ENCODE results near the gene RASSF6. TPM values are rescaled to one million over a fixed set of nuclear protein-coding genes. Genes with fewer than 3 reads are reported as not detected.

RASSF6 gene
- total RNA-seq, 2 donors from 2014 or later = 1.2 to 3.9 TPM

GRCh38 chr4:73612032-73612431 is 8.2 kb downstream of the RASSF6 start:
- H3K36me3 ChIP-seq (ENCODE audit: control insufficient read depth, insufficient read depth, low read length) = no peaks in the 10 kb centered on the region
- no peaks in the 10 kb centered on the region for H3K9me3 Mint-ChIP-seq
- H3K36me3 Mint-ChIP-seq (ENCODE audit: low read depth) = no peaks in the 10 kb centered on the region
- H3K4me3 ChIP-seq (ENCODE audit: low read length) = no peak overlapping the region
- peaks cover 10% of the 10 kb centered on the region for H3K4me1 ChIP-seq (ENCODE audit: control insufficient read depth, insufficient read depth, low read length)
- H3K4me1 Mint-ChIP-seq = peaks cover 13% of the 10 kb centered on the region
- no peak for DNase-seq
- no peak overlapping the region for H3K9ac ChIP-seq (ENCODE audit: extremely low read depth, low read length, poor library complexity, severe bottlenecking)
- H3K4me3 Mint-ChIP-seq = no peak overlapping the region
- no peaks in the 10 kb centered on the region for H3K9me3 ChIP-seq (ENCODE audit: control insufficient read depth, low read length)
- H3K27me3 ChIP-seq (ENCODE audit: control insufficient read depth, insufficient read depth, low read length, poor library complexity, severe bottlenecking) = no peaks in the 10 kb centered on the region
- H3K27ac ChIP-seq (ENCODE audit: low read depth, low read length) = no peak overlapping the region
- H3K27ac Mint-ChIP-seq = no peak overlapping the region
- no peaks in the 10 kb centered on the region for H3K27me3 Mint-ChIP-seq (ENCODE audit: insufficient read depth)
- TF ChIP-seq CTCF (conservative IDR thresholded peaks at IDR 0.05) = no peak

GRCh38 chr4:73609706-73610105 is 10.5 kb downstream of the RASSF6 start:
- Mint-ChIP-seq H3K9me3 (no peaks in the 10 kb centered on the region), H3K4me3 (no peak overlapping the region), H3K4me1 (peaks cover 12% of the 10 kb centered on the region), H3K27me3 (ENCODE audit: insufficient read depth) (no peaks in the 10 kb centered on the region), H3K27ac (no peak overlapping the region), H3K36me3 (ENCODE audit: low read depth) (no peaks in the 10 kb centered on the region)
- H3K9ac ChIP-seq (ENCODE audit: extremely low read depth, low read length, poor library complexity, severe bottlenecking) = no peak overlapping the region
- TF ChIP-seq CTCF (conservative IDR thresholded peaks at IDR 0.05) = no peak
- 92 to 100% methylated on average over 1 of the region's 1 CpG for whole genome bisulfite sequencing, 2 experiments (ENCODE audit: insufficient coverage in 1 of 2, insufficient read length in 1 of 2)
- H3K9me3 ChIP-seq (ENCODE audit: control insufficient read depth, low read length) = no peaks in the 10 kb centered on the region
- no peaks in the 10 kb centered on the region for H3K27me3 ChIP-seq (ENCODE audit: control insufficient read depth, insufficient read depth, low read length, poor library complexity, severe bottlenecking)
- no peak overlapping the region for H3K4me3 ChIP-seq (ENCODE audit: low read length)
- peaks cover 10% of the 10 kb centered on the region for H3K4me1 ChIP-seq (ENCODE audit: control insufficient read depth, insufficient read depth, low read length)
- no peak for DNase-seq
- no peaks in the 10 kb centered on the region for H3K36me3 ChIP-seq (ENCODE audit: control insufficient read depth, insufficient read depth, low read length)
- no peak overlapping the region for H3K27ac ChIP-seq (ENCODE audit: low read depth, low read length)

GRCh38 chr4:73608689-73609594 is 11.3 kb downstream of the RASSF6 start:
- H3K9me3 Mint-ChIP-seq = no peaks in the 10 kb centered on the region
- peaks cover 10% of the 10 kb centered on the region for H3K4me1 ChIP-seq (ENCODE audit: control insufficient read depth, insufficient read depth, low read length)
- H3K4me3 Mint-ChIP-seq = no peak overlapping the region
- H3K27me3 ChIP-seq (ENCODE audit: control insufficient read depth, insufficient read depth, low read length, poor library complexity, severe bottlenecking) = no peaks in the 10 kb centered on the region
- 90% methylated on average over 2 of the region's 3 CpGs; no CpG with 5 or more reads in 1 of the 2 experiments for WGBS, 2 experiments (ENCODE audit: insufficient coverage in 1 of 2, insufficient read length in 1 of 2)
- no peak overlapping the region for H3K27ac ChIP-seq (ENCODE audit: low read depth, low read length)
- TF ChIP-seq CTCF (conservative IDR thresholded peaks at IDR 0.05) = no peak
- H3K27me3 Mint-ChIP-seq (ENCODE audit: insufficient read depth) = no peaks in the 10 kb centered on the region
- peaks cover 12% of the 10 kb centered on the region for H3K4me1 Mint-ChIP-seq
- DNase-seq = no peak
- H3K27ac Mint-ChIP-seq = no peak overlapping the region
- H3K9me3 ChIP-seq (ENCODE audit: control insufficient read depth, low read length) = no peaks in the 10 kb centered on the region
- no peaks in the 10 kb centered on the region for H3K36me3 Mint-ChIP-seq (ENCODE audit: low read depth)
- H3K9ac ChIP-seq (ENCODE audit: extremely low read depth, low read length, poor library complexity, severe bottlenecking) = no peak overlapping the region
- H3K36me3 ChIP-seq (ENCODE audit: control insufficient read depth, insufficient read depth, low read length) = no peaks in the 10 kb centered on the region
- H3K4me3 ChIP-seq (ENCODE audit: low read length) = no peak overlapping the region

Data from endodermal cell (in vitro differentiated cells).